Astrocyte of the cerebellum (primary cell): Measurements from ENCODE around the gene GPSM1.

Source experiments
- DNase-seq: peaks from one replicate; pipeline ENCODE4 v3.0.0-alpha.2; 2011; ENCODE audit warnings: low read depth
- H3K4me3 ChIP-seq: 2 replicates; pipeline ENCODE4 v1.5.1; 2011; ENCODE audit warnings: mild to moderate bottlenecking, low read depth, low read length, moderate library complexity
- CTCF ChIP-seq: IDR thresholded peaks from 2 replicates; pipeline ENCODE4 v1.5.1; 2012; ENCODE audit warnings: low read length, low read depth, moderate library complexity, mild to moderate bottlenecking; ENCODE audit errors: missing control alignments
- in situ Hi-C: cut with HindIII; loops from 2 replicates; pipeline ENCODE4 v1.10.0; 2017; ENCODE audit warnings: low sequenced_read_pairs

GPSM1 gene

DNA sequence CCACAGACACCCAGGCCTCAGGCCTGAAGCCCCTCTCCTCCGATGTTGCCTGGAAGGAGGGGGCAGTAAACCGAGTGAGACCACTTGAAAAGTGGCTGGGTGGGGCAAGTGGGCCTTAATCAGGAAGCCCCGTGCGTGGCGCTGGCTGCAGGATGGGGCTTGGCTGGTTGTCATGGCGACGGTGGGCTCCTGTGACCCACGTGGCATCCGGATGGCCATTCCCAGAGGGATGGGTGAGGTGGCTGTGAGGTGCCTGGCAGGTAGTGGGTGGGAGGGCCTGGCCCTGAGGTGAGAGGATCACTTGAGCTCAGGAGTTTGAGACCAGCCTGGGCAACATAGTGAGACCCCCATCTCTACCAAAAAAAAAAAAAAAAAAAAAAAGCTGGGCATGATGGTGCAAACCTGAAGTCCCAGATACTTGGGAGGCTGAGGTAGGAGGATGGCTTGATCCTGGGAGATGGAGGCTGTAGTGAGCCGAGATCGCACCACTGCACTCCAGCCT, 5.2 kb downstream of the GPSM1 start:
- H3K4me3 ChIP-seq, result no peak overlapping the region
- DNase-seq, result no peak
- no peak for TF ChIP-seq CTCF
- in situ Hi-C loops, result no loop called here

DNA sequence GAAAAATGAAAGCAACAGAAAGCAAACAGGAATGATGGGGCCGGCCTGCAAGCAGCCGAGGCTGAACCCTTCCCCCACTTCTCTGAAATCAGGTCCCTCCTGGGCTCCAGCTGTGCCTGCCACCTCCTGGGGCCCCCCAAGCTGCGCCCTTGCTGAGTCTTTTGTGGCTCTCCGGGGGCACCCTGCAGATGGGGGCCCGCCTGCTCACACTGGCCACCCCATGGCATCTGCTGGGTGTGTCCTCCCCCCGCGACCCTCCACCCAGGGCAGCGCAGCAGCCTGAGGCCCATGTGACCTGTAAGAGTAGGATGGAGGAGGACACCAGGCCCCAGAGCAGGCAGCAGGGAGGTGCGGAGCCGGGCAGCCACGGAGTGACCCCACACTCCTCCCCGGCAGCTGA, 5.7 kb downstream of the GPSM1 start:
- no peak overlapping the region for H3K4me3 ChIP-seq
- DNase-seq, result no peak
- in situ Hi-C loops, result no loop called here
- no peak for TF ChIP-seq CTCF

GRCh38 chr9:136333486-136333885, 6.1 kb downstream of the GPSM1 start:
- TF ChIP-seq CTCF, result no peak
- no peak for DNase-seq
- in situ Hi-C loops, result no loop called here
- no peak overlapping the region for H3K4me3 ChIP-seq

- H3K4me3 ChIP-seq, result no peak overlapping the region
- in situ Hi-C loops, result no loop called here
- no peak for DNase-seq
- TF ChIP-seq CTCF, result no peak
These were observed 7.2 kb downstream of the GPSM1 start for GRCh38 chr9:136334541-136334940.

DNA sequence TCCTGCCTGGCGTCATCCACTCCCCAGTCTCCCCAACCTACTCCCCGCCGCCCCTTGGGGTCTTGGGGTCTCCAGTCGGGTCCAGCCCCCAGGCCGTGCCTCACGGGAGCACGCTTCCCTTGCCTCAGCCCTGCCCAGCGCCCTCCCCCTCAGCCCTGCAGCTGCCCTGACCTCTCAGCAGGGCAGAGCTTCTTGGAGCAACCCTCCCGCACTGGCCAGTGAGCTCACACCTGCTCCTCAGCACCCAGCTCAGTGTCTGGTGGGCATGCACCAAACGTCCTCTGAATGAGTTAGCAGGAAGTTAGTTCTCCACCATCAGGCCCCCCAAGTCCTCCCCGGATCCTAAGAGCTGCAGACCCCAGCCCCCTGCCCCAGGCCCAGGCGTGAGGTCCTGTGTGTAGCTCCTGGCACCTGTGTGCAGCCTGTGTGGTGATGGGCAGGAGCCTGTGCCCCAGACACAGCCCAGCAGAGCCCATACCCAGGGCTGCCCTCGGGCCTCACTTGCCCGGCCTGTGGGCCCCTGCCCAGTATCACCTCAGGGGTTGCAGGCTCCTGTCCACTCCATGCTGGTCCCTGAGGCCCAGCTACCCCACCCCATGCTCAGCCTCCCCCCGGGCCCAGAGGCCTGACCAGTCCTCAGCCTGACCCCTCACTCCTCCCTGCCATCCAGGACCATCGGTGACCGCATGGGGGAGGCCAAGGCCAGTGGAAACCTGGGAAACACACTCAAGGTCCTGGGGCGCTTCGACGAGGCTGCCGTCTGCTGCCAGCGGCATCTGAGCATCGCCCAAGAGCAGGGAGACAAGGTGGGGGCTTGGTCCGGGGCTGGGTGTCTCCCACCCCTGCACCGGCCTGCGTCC, 8.2 kb downstream of the GPSM1 start:
- no peak overlapping the region for H3K4me3 ChIP-seq
- DNase-seq, result no peak
- no peak for TF ChIP-seq CTCF
- in situ Hi-C loops, result no loop called here

GRCh38 chr9:136336156-136336870, 9.0 kb downstream of the GPSM1 start:
- H3K4me3 ChIP-seq, result no peak overlapping the region
- DNase-seq, result no peak
- no peak for TF ChIP-seq CTCF
- in situ Hi-C loops, result no loop called here
